ENCODE data around the gene FAM151B.

Gene FAM151B

GRCh38 chr5:80502800-80503199, 14.9 kb downstream of the FAM151B start:
- H3K4me3 ChIP-seq (ENCODE audit: low read depth, low read length): no peak overlapping the region
- DNase-seq (ENCODE audit: low read depth): no peak
- no peak for TF ChIP-seq CTCF (IDR thresholded peaks at IDR 0.05; ENCODE audit: control insufficient read depth, extremely low read depth, insufficient read depth)

- TF ChIP-seq CTCF (IDR thresholded peaks at IDR 0.05; ENCODE audit: control insufficient read depth, extremely low read depth, insufficient read depth): no peak
- H3K4me3 ChIP-seq (ENCODE audit: low read depth, low read length): no peak overlapping the region
- no peak for DNase-seq (ENCODE audit: low read depth)
These were observed 15.7 kb downstream of the FAM151B start for GRCh38 chr5:80503641-80504040.

- DNase-seq (ENCODE audit: low read depth): no peak
- no peak for TF ChIP-seq CTCF (IDR thresholded peaks at IDR 0.05; ENCODE audit: control insufficient read depth, extremely low read depth, insufficient read depth)
- no peak overlapping the region for H3K4me3 ChIP-seq (ENCODE audit: low read depth, low read length)
These were observed 16.9 kb downstream of the FAM151B start for GRCh38 chr5:80504833-80505232.

- DNase-seq (ENCODE audit: low read depth): no peak
- TF ChIP-seq CTCF (IDR thresholded peaks at IDR 0.05; ENCODE audit: control insufficient read depth, extremely low read depth, insufficient read depth): no peak
- no peak overlapping the region for H3K4me3 ChIP-seq (ENCODE audit: low read depth, low read length)
These were observed 19.8 kb downstream of the FAM151B start for GRCh38 chr5:80507663-80508062.

- DNase-seq (ENCODE audit: low read depth): no peak
- TF ChIP-seq CTCF (IDR thresholded peaks at IDR 0.05; ENCODE audit: control insufficient read depth, extremely low read depth, insufficient read depth): no peak
- no peak overlapping the region for H3K4me3 ChIP-seq (ENCODE audit: low read depth, low read length)
These were observed 20.9 kb downstream of the FAM151B start for GRCh38 chr5:80508844-80509243.

GRCh38 chr5:80509362-80509761, 21.5 kb downstream of the FAM151B start:
- DNase-seq (ENCODE audit: low read depth): no peak
- no peak overlapping the region for H3K4me3 ChIP-seq (ENCODE audit: low read depth, low read length)
- TF ChIP-seq CTCF (IDR thresholded peaks at IDR 0.05; ENCODE audit: control insufficient read depth, extremely low read depth, insufficient read depth): no peak

GRCh38 chr5:80516826-80517225, 28.9 kb downstream of the FAM151B start:
- no peak for TF ChIP-seq CTCF (IDR thresholded peaks at IDR 0.05; ENCODE audit: control insufficient read depth, extremely low read depth, insufficient read depth)
- H3K4me3 ChIP-seq (ENCODE audit: low read depth, low read length): no peak overlapping the region
- no peak for DNase-seq (ENCODE audit: low read depth)

All from LNCaP clone FGC (cell line).